ENCODE data around the gene ZPLD1. TPM values are rescaled to one million over a fixed set of nuclear protein-coding genes. Genes with fewer than 3 reads are reported as not detected.

ZPLD1 gene
- total RNA-seq, 2 donors from 2014 or later: not detected

DNA sequence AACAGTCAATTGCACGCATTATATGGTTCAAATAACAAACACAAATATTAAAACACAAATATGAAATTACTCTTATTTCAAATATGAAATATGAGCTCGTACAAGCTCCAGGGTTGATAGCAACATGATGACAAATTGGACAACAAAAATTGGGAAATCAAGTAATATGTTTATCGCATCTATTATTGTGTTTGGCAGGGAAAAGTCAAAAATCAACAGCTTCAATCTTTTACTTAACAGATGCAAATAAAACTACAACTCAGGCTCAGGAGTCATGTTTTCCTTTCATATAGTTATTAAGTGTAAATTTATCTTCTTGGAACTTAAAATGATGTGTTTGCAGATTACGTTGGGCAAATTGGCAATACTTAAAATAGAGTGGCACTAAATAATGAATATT, 41.4 kb downstream of the ZPLD1 start:
- no peak for DNase-seq (ENCODE audit: low spot score)
- H3K4me3 ChIP-seq: no peak overlapping the region
- H3K9me3 ChIP-seq: no peaks in the 10 kb centered on the region
- TF ChIP-seq CTCF (IDR thresholded peaks at IDR 0.05): no peak
- H3K27ac ChIP-seq: no peak overlapping the region
- peaks cover 0 to 11% of the 10 kb centered on the region in 2 donors for H3K4me1 ChIP-seq
- H3K27me3 ChIP-seq: no peaks in the 10 kb centered on the region
- no peaks in the 10 kb centered on the region for H3K36me3 ChIP-seq

GRCh38 chr3:102478160-102478559, 43.3 kb downstream of the ZPLD1 start:
- no peak overlapping the region for H3K27ac ChIP-seq

DNA sequence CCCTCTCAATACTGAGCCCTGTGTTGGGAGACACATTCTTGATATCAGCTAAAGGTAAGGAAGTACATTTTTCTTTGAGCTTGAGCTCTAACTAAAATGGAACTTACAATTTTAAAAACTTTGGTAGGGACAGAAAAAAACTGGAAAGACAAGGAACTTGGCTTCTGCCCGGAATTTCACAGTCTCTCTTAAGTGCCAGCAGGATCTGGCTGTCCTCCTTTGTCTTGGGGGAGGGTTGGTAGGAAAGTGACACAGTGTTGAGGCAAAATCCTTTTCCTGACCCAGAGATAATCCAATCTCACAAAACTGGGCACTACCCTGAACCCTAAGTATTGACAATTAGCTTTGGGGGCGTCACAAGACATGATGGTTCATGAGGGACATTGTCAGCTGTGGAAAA, 45.3 kb downstream of the ZPLD1 start:
- no peak for DNase-seq (ENCODE audit: low spot score)

More at GRCh38 chr3:102478160-102478559, 43.3 kb downstream of the ZPLD1 start:
- no peak for DNase-seq (ENCODE audit: low spot score)
- Histone ChIP-seq H3K4me1 (peaks cover 0 to 11% of the 10 kb centered on the region in 2 donors), H3K36me3 (no peaks in the 10 kb centered on the region), H3K4me3 (no peak overlapping the region), H3K27me3 (no peaks in the 10 kb centered on the region), H3K9me3 (no peaks in the 10 kb centered on the region)
- no peak for TF ChIP-seq CTCF (IDR thresholded peaks at IDR 0.05)

DNA sequence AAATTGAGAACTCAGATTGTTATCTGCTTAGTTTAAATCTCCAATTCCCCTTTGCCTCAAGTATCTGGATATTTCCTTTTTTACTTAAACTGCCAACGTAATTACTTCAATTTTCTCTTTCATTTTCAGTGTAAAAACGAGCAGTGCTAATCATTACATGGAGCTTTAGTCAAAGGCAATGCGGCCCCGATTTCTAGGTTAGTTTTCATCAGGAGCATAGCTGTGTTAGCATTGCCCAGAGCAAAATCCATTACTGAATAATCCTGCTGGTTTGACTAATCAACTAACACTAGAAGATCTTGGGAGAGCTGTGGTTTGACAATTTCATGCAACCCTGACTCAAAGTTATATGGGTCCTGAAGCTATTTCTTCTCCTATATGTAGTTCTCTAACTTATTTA, 46.2 kb downstream of the ZPLD1 start:
- Histone ChIP-seq H3K27ac (no peak overlapping the region), H3K4me1 (peaks cover 0 to 11% of the 10 kb centered on the region in 2 donors), H3K36me3 (no peaks in the 10 kb centered on the region), H3K27me3 (no peaks in the 10 kb centered on the region), H3K9me3 (no peaks in the 10 kb centered on the region), H3K4me3 (no peak overlapping the region)
- no peak for TF ChIP-seq CTCF (IDR thresholded peaks at IDR 0.05)
- no peak for DNase-seq (ENCODE audit: low spot score)

More for the DNA sequence above, 45.3 kb downstream of the ZPLD1 start:
- peaks cover 0 to 11% of the 10 kb centered on the region in 2 donors for H3K4me1 ChIP-seq
- no peaks in the 10 kb centered on the region for H3K27me3 ChIP-seq
- no peaks in the 10 kb centered on the region for H3K9me3 ChIP-seq
- H3K36me3 ChIP-seq: no peaks in the 10 kb centered on the region
- H3K27ac ChIP-seq: peak overlapping the region; percentile 12 to 60
- no peak overlapping the region for H3K4me3 ChIP-seq
- TF ChIP-seq CTCF (IDR thresholded peaks at IDR 0.05): no peak

GRCh38 chr3:102483556-102483955, 48.7 kb downstream of the ZPLD1 start:
- DNase-seq (ENCODE audit: low spot score): no peak

More at GRCh38 chr3:102483556-102483955, 48.7 kb downstream of the ZPLD1 start:
- TF ChIP-seq CTCF (IDR thresholded peaks at IDR 0.05): no peak
- Histone ChIP-seq H3K9me3 (no peaks in the 10 kb centered on the region), H3K27me3 (no peaks in the 10 kb centered on the region), H3K36me3 (no peaks in the 10 kb centered on the region), H3K27ac (no peak overlapping the region), H3K4me1 (peaks cover 0 to 11% of the 10 kb centered on the region in 2 donors), H3K4me3 (no peak overlapping the region)

Data from right atrium auricular region (tissue), 2 donors.